ENCODE measurements around the gene C2orf15.
"Not testable (repeated sequence)": the region's sequence is repeated elsewhere in the genome, so short reads cannot be mapped to it uniquely, and the experiment has no call there.

C2orf15 gene, protein sequence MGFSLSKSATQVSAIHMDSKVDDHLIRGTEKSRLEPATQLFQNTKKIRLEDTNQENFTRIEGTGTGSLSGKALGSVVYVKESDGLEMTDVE

GRCh38 chr2:99141110-99142108 lies at the start of gene C2orf15:
Gene C2orf15, plus strand, starts transcription at chr2:99141707. Its CDS starts 8,852 bp downstream, at chr2:99150559.
- peak; percentile 86 for DNase-seq (ENCODE audit: low spot score)

- DNase-seq (ENCODE audit: low spot score) = no peak
These were observed 44.8 kb upstream of the C2orf15 start for GRCh38 chr2:99096728-99097127.

GRCh38 chr2:99101697-99102096 lies 39.8 kb upstream of the C2orf15 start:
- DNase-seq (ENCODE audit: low spot score) = peak; percentile 10

- no peak for DNase-seq (ENCODE audit: low spot score)
These were observed 37.5 kb upstream of the C2orf15 start for GRCh38 chr2:99104006-99104405.

- DNase-seq (ENCODE audit: low spot score) = no peak
These were observed 34.6 kb upstream of the C2orf15 start for GRCh38 chr2:99106913-99107312.

DNA sequence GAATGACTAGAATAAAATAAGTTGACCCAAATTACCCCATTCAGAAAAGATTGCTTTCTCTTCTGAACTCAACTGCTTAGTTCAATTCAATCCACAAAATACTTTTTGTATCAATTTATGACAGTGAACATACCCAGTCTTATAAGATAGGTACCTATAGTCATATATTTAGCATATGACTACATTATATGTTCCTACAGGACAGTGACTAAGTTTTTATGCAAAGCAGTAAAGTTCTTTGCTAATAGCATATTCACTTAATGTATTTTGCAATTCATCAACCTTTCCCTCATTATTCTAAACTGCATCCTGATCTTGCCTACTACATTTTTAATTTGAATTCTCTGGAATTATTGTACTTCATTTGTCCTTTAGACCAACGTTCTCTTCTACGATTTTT lies 30.3 kb upstream of the C2orf15 start:
- no peak for DNase-seq (ENCODE audit: low spot score)

DNA sequence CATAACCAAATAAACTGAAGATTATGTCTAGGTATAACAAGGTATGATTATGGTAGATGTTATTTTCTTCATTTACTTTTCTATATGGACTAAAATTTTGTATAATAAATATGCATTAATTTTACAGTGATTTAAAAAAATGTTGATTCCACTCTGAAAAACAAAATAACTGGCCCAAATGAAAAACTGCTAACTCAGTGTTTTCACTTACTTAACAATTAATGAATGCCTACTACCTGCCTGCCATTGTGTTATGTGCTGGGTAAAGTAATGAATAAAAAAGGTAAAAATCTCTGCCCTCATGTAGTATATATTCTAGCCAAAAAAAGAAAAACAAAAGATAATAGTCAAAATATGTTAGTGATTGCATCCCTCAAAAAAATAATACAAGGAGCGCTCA lies 29.6 kb upstream of the C2orf15 start:
- DNase-seq (ENCODE audit: low spot score) = no peak

- DNase-seq (ENCODE audit: low spot score) = no peak
These were observed 28.9 kb upstream of the C2orf15 start for GRCh38 chr2:99112617-99113016.

DNA sequence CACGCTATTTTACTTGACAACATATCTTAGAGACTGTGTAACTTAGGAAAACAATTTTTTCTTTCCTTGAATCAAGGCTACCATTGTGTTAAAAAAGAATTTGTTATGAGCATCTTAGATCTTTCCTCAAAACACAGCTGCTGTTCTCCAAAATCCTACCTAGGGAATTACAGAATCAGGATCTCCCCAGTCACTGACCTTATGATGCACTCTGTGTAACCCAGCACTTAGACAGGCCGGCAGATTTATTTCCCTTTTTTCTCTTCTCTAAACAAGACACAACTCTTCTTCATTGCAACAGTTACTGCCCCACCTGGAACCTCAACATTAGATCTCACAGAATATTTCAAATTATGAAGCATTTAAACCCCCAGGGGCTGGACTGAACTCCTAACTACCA lies 13.5 kb upstream of the C2orf15 start:
- DNase-seq (ENCODE audit: low spot score) = no peak

GRCh38 chr2:99135044-99135556 lies 6.4 kb upstream of the C2orf15 start:
- not testable (repeated sequence) for DNase-seq (ENCODE audit: low spot score)

DNA sequence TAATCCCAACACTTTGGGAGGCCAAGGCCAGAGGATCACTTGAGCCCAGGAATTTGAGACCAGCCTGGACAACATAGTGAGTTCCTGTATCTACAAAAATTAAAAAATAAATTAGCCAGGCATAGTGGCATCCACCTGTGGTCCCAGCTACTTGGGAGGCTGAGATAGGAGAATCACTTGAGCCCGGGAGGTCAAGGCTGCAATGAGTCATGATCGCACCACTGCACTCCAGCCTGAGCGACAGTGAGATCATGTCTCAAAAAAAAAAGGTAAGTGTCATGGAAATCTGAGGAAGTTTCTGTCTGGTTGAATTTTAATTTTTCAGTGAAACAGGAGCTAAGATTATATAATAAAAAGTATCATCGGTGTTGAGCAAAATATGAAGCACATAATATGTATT lies 2.5 kb upstream of the C2orf15 start:
- DNase-seq (ENCODE audit: low spot score) = no peak

GRCh38 chr2:99140056-99140859 lies 1.2 kb upstream of the C2orf15 start:
- DNase-seq (ENCODE audit: low spot score) = no peak

- DNase-seq (ENCODE audit: low spot score) = peak; percentile 33
These were observed 722 bp upstream of the C2orf15 start for GRCh38 chr2:99140860-99141109.

DNA sequence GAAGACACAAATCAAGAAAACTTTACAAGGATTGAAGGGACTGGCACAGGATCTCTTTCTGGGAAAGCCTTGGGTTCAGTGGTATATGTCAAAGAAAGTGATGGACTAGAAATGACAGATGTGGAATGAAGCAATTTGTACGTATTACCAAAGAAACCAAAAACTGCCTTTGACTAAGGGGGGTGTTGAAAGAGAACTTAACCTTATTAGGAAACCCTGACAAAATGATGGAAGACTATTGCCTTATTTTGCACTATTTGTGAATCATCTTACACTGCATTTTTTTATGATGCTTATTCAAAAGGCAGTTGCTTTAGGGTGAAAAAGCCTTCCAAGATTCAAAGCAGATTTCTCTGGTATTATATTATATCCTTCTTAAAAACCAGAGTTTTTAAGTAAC lies 9.2 kb downstream of the C2orf15 start:
- no peak for DNase-seq (ENCODE audit: low spot score)

DNA sequence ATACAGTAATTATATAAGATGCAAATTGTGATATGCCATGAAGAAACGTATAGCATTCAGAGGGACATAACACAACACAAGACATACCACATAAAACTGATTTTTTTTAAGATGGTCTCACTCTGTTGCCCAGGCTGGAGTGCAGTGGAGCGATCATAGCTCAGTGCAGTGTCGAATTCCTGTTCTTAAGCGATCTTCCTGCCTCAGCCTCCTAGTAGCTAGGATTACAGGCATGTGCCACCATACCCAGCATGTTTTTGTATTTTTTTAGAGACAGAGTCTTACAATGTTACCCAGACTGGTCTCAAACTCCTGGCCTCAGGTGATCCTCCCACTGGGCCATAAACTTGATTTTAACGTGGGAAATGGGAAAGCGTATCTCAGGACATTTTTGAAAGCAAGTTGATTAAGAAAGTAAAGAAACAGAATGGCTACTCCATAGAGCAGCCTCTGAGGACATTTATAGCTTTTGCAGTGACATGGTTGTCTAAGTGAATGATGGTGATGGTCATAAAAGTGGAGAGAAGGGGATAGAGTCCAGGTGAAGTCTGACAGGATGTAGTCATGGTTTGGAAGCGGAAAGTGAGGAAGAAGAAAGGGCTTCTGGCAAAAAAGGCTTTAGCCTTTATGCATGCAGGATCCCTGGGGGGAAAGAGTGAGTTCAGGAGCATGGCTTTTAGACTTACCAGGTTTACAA lies 10.8 kb downstream of the C2orf15 start:
- no peak for DNase-seq (ENCODE audit: low spot score)

DNA sequence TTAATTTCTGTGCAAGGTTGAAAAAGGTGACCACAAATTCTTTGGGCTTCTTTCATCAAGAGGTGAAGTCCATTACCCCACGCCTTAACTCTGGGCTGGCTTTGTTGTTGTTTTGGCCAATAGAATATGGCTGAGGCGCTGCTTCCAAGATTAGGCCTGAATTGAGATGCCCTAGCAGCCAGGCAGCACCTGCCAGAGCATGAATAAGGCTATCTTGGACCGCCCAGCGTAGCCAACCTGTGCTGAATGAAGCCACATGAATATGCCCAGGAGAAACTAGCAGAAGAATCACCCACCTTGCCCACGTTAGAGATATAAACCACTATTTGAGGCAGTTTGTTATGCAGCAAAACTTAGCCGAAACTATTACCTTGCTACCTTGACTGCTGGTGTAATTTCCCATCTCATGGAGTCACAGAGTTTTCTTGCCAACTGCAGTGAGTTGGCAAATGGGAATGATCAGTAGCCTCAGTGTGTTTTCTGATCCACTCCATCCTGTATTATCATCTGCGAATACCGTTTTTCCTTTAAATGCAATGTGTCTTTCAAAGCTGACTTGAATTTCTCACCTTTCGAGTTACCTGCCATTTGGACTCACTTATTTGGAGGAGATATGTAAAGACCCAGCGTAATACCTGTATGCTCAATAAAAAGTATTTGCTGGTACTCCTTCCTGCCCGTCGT lies 12.6 kb downstream of the C2orf15 start:
- peak; percentile 20 for DNase-seq (ENCODE audit: low spot score)

GRCh38 chr2:99154643-99155536 lies 13.4 kb downstream of the C2orf15 start, which contains the start of the genes LIPT1 and TSGA10:
Gene LIPT1, plus strand, starts transcription at chr2:99154967. Its CDS starts 6,991 bp downstream, at chr2:99161958.
Gene TSGA10, minus strand, starts transcription at chr2:99154942. Its CDS starts 45,503 bp downstream, at chr2:99109439.
- DNase-seq (ENCODE audit: low spot score) = peak; percentile 96

- no peak for DNase-seq (ENCODE audit: low spot score)
These were observed 15.4 kb downstream of the C2orf15 start for GRCh38 chr2:99156891-99157290.

DNA sequence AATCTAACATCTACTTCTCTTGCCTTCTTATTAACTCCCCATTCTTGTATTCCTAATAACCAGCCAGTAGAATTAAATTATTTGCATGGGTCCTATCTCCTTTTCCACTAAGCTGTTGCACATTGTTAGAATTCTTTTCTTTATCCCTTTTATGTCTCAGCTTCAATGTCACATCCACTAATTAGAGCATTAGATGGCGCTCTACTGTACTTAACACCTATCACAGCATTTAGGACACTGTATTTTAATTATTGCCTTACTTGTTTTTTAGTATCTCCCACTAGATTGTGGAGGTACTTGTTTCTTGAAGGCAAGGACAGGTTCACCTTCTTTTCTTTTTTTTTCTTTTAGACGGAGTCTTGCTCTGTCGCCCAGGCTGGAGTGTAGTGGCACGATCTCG lies 17.1 kb downstream of the C2orf15 start:
- DNase-seq (ENCODE audit: low spot score) = no peak

GRCh38 chr2:99159594-99159993 lies 18.1 kb downstream of the C2orf15 start:
- no peak for DNase-seq (ENCODE audit: low spot score)

Data from AG08396 (cell line).